H9 (cell line): ENCODE measurements around the gene POLR1D. TPM values are rescaled to one million over a fixed set of nuclear protein-coding genes. Genes with fewer than 3 reads are reported as not detected.

Experiments used
- DNase-seq: peaks from one replicate; pipeline ENCODE4 v3.0.0-alpha.2; 2017
- H2AFZ ChIP-seq: one replicate; pipeline ENCODE4 v1.6.1; 2013; ENCODE audit warnings: mild to moderate bottlenecking, low read length, control low read depth, moderate library complexity
- H2AK5ac ChIP-seq: 2 replicates; pipeline ENCODE4 v1.6.1; 2013; ENCODE audit warnings: low read length, control low read depth, mixed read lengths; ENCODE audit not compliant: insufficient read length
- H2BK120ac ChIP-seq: one replicate; pipeline ENCODE4 v1.6.1; 2013; ENCODE audit warnings: low read depth, mild to moderate bottlenecking, low read length, control low read depth, inconsistent platforms; ENCODE audit not compliant: poor library complexity, severe bottlenecking
- H2BK12ac ChIP-seq: 2 replicates; pipeline ENCODE4 v1.6.1; 2013; ENCODE audit warnings: low read length, control low read depth, mixed read lengths, low read depth; ENCODE audit not compliant: insufficient read length
- H2BK15ac ChIP-seq: 2 replicates; pipeline ENCODE4 v1.6.1; 2013; ENCODE audit warnings: low read depth, low read length, control low read depth
- H2BK20ac ChIP-seq: one replicate; pipeline ENCODE4 v1.6.1; 2013; ENCODE audit warnings: low read depth, mild to moderate bottlenecking, low read length, control low read depth, inconsistent platforms; ENCODE audit not compliant: poor library complexity, severe bottlenecking
- H2BK5ac ChIP-seq: 2 replicates; pipeline ENCODE4 v1.6.1; 2013; ENCODE audit warnings: low read length, control low read depth, mixed read lengths; ENCODE audit not compliant: insufficient read length
- H3K14ac ChIP-seq: 2 replicates; pipeline ENCODE4 v1.6.1; 2013; ENCODE audit warnings: low read length, control low read depth; ENCODE audit not compliant: insufficient read depth
- H3K18ac ChIP-seq: 2 replicates; pipeline ENCODE4 v1.6.1; 2013; ENCODE audit warnings: low read depth, mild to moderate bottlenecking, mixed read lengths, low read length, control low read depth; ENCODE audit not compliant: insufficient read length
- H3K23ac ChIP-seq: 2 replicates; pipeline ENCODE4 v1.6.1; 2013; ENCODE audit warnings: low read length, control low read depth, mixed read lengths, low read depth; ENCODE audit not compliant: insufficient read length
- H3K23me2 ChIP-seq: 2 replicates; pipeline ENCODE4 v1.6.1; 2013; ENCODE audit warnings: low read depth, mild to moderate bottlenecking, mixed read lengths, low read length, control low read depth; ENCODE audit not compliant: insufficient read length, poor library complexity, severe bottlenecking
- H3K27ac ChIP-seq: 2 replicates; pipeline ENCODE4 v1.5.1; 2013; ENCODE audit warnings: low read length, control low read depth, mixed read lengths, low read depth; ENCODE audit not compliant: insufficient read length
- H3K27me3 ChIP-seq: 2 replicates; pipeline ENCODE4 v1.6.1; 2013; ENCODE audit warnings: low read length, control low read depth, inconsistent platforms; ENCODE audit not compliant: insufficient read depth
- H3K4ac ChIP-seq: 2 replicates; pipeline ENCODE4 v1.6.1; 2013; ENCODE audit warnings: low read depth, mild to moderate bottlenecking, control low read depth, inconsistent platforms, low read length, moderate library complexity
- H3K4me1 ChIP-seq: 2 replicates; pipeline ENCODE4 v1.6.1; 2013; ENCODE audit warnings: low read length, control low read depth, inconsistent platforms; ENCODE audit not compliant: insufficient read depth
- H3K4me2 ChIP-seq: 2 replicates; pipeline ENCODE4 v1.6.1; 2013; ENCODE audit warnings: low read length, control low read depth, mixed read lengths; ENCODE audit not compliant: insufficient read length, insufficient read depth
- H3K56ac ChIP-seq: 2 replicates; pipeline ENCODE4 v1.6.1; 2013; ENCODE audit warnings: low read depth, mild to moderate bottlenecking, mixed read lengths, low read length, control low read depth; ENCODE audit not compliant: insufficient read length
- H3K79me1 ChIP-seq: 2 replicates; pipeline ENCODE4 v1.6.1; 2013; ENCODE audit warnings: low read depth, mild to moderate bottlenecking, moderate library complexity, low read length, control low read depth, inconsistent platforms; ENCODE audit not compliant: insufficient read depth, poor library complexity, severe bottlenecking
- H3K79me2 ChIP-seq: 2 replicates; pipeline ENCODE4 v1.6.1; 2013; ENCODE audit warnings: low read length, control low read depth, inconsistent platforms; ENCODE audit not compliant: insufficient read depth
- H3K9ac ChIP-seq: 2 replicates; pipeline ENCODE4 v1.6.1; 2013; ENCODE audit warnings: low read length, control low read depth, mixed read lengths; ENCODE audit not compliant: insufficient read length; ENCODE audit errors: extremely low read depth
- H3K9me3 ChIP-seq: one replicate; pipeline ENCODE4 v1.6.1; 2013; ENCODE audit warnings: low read depth, low read length, inconsistent platforms; ENCODE audit not compliant: control insufficient read depth
- H3T11ph ChIP-seq: one replicate; pipeline ENCODE4 v1.6.1; 2013; ENCODE audit warnings: mild to moderate bottlenecking, low read length, control low read depth, inconsistent platforms
- H4K20me1 ChIP-seq: one replicate; pipeline ENCODE4 v1.6.1; 2013; ENCODE audit not compliant: control insufficient read depth, insufficient read length, insufficient read depth
- H4K5ac ChIP-seq: 2 replicates; pipeline ENCODE4 v1.6.1; 2013; ENCODE audit warnings: low read depth, mild to moderate bottlenecking, mixed read lengths, low read length, control low read depth; ENCODE audit not compliant: insufficient read length
- H4K8ac ChIP-seq: replicated peaks from 2 replicates; pipeline ENCODE4 v1.6.1; 2013; ENCODE audit warnings: low read length, control low read depth, mixed read lengths, low read depth; ENCODE audit not compliant: insufficient read length
- H4K91ac ChIP-seq: 2 replicates; pipeline ENCODE4 v1.6.1; 2013; ENCODE audit warnings: low read depth, mild to moderate bottlenecking, moderate library complexity, mixed read lengths, low read length, control low read depth; ENCODE audit not compliant: insufficient read length
- H3K27ac Mint-ChIP-seq, 3 experiments: 2 replicates in 2 of 3; 3 replicates in 1 of 3; pipeline ENCODE4 v1.8.0; 2020 to 2021; ENCODE audit warnings: mixed read lengths in 3 of 3, mild to moderate bottlenecking in 1 of 3, moderate library complexity in 1 of 3
- H3K27me3 Mint-ChIP-seq: 2 replicates; pipeline ENCODE4 v1.8.0; 2021; ENCODE audit warnings: low read depth, mild to moderate bottlenecking, moderate library complexity, mixed read lengths
- H3K36me3 Mint-ChIP-seq, 3 experiments: 2 replicates in 2 of 3; 3 replicates in 1 of 3; pipeline ENCODE4 v1.8.0; 2020 to 2021; ENCODE audit warnings: low read depth in 3 of 3, mixed read lengths in 3 of 3; ENCODE audit not compliant: insufficient read depth in 1 of 3
- H3K4me1 Mint-ChIP-seq, 2 experiments: 2 replicates each; pipeline ENCODE4 v1.8.0; 2020; ENCODE audit warnings: mixed read lengths in 2 of 2
- H3K4me3 Mint-ChIP-seq, 2 experiments: 2 replicates in 1 of 2; 3 replicates in 1 of 2; pipeline ENCODE4 v1.8.0; 2020 to 2021; ENCODE audit warnings: mild to moderate bottlenecking in 2 of 2, mixed read lengths in 2 of 2, moderate library complexity in 1 of 2
- H3K9me3 Mint-ChIP-seq, 2 experiments: 2 replicates in 1 of 2; 3 replicates in 1 of 2; pipeline ENCODE4 v1.8.0; 2020; ENCODE audit warnings: mild to moderate bottlenecking in 2 of 2, mixed read lengths in 2 of 2, moderate library complexity in 1 of 2
- WGBS: extraction: QIAGEN DNeasy Blood & Tissue Kit; methylation state at CpG from one replicate; pipeline ENCODE4 v1.1.7; 2013; ENCODE audit warnings: missing lambda C conversion rate, low lambda C conversion rate, mixed read lengths; ENCODE audit not compliant: insufficient read length; ENCODE audit errors: extremely low coverage; 5-methylcytosine and 5-hydroxymethylcytosine counted together
- total RNA-seq: library from RNA; stranded (reverse); gene quantifications from 2 replicates; pipeline ENCODE4 v1.2.1, GENCODE V29; 2021
- TF ChIP-seq, protein P1 (sequence below): fragments of 200-600 bp; sonication (generic); conservative IDR thresholded peaks from 3 replicates; pipeline ENCODE4 v1.8.0; 2021; ENCODE audit warnings: antibody characterized with exemption, mild to moderate bottlenecking

Gene POLR1D
- total RNA-seq, 1 experiment from 2014 or later, result 167 TPM

DNA sequence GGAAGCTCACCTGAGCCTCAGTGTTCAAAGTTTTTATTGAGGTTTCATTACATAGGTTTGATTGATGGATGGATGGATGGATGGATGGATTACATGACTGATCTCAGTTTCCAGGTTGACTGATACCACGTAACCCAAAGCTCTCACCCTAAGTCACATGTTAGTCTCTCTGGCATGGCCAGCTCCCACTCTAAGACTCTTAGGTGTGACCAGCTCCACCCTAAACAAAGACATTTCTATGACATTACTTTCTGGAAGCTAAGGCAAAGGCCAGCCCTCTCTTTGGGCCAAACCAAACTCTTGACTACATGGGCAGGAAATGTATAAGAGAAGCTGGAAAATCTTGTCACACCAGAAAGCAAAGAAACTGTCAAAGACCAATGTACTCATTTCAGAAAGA is 28.6 kb downstream of the POLR1D start:
- Histone ChIP-seq H3K23me2 (no peaks in the 10 kb centered on the region), H3T11ph (no peak overlapping the region), H2AK5ac (no peak overlapping the region), H3K27ac (no peak overlapping the region), H3K56ac (no peak overlapping the region), H2BK15ac (no peak overlapping the region), H3K4ac (no peak overlapping the region), H4K91ac (no peak overlapping the region), H3K4me2 (no peak overlapping the region), H2BK120ac (no peak overlapping the region), H3K79me1 (no peaks in the 10 kb centered on the region), H3K23ac (no peak overlapping the region), H3K14ac (no peak overlapping the region), H2BK5ac (no peak overlapping the region), H2BK12ac (no peak overlapping the region), H4K8ac (no peak overlapping the region), H3K4me1 (peaks cover 2% of the 10 kb centered on the region; the same call in 1 of the 2 replicates), H2AFZ (no peak overlapping the region), H3K27me3 (no peaks in the 10 kb centered on the region), H3K79me2 (no peaks in the 10 kb centered on the region), H4K5ac (no peak overlapping the region), H3K9ac (no peak overlapping the region), H2BK20ac (no peak overlapping the region), H3K9me3 (peaks cover 21% of the 10 kb centered on the region), H3K18ac (no peak overlapping the region), H4K20me1 (no peaks in the 10 kb centered on the region)
- no peak for DNase-seq
- H3K4me3 Mint-ChIP-seq, result no peak overlapping the region
- no peak overlapping the region for H3K27ac Mint-ChIP-seq
- H3K9me3 Mint-ChIP-seq, result peaks cover 27 to 29% of the 10 kb centered on the region in 2 experiments
- H3K27me3 Mint-ChIP-seq, result no peaks in the 10 kb centered on the region
- peaks cover 4% of the 10 kb centered on the region in 2 experiments for H3K4me1 Mint-ChIP-seq
- TF ChIP-seq, protein P1, sequence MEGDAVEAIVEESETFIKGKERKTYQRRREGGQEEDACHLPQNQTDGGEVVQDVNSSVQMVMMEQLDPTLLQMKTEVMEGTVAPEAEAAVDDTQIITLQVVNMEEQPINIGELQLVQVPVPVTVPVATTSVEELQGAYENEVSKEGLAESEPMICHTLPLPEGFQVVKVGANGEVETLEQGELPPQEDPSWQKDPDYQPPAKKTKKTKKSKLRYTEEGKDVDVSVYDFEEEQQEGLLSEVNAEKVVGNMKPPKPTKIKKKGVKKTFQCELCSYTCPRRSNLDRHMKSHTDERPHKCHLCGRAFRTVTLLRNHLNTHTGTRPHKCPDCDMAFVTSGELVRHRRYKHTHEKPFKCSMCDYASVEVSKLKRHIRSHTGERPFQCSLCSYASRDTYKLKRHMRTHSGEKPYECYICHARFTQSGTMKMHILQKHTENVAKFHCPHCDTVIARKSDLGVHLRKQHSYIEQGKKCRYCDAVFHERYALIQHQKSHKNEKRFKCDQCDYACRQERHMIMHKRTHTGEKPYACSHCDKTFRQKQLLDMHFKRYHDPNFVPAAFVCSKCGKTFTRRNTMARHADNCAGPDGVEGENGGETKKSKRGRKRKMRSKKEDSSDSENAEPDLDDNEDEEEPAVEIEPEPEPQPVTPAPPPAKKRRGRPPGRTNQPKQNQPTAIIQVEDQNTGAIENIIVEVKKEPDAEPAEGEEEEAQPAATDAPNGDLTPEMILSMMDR, result no peak
- peaks cover 49 to 54% (median 52%) of the 10 kb centered on the region in 3 experiments for H3K36me3 Mint-ChIP-seq
- WGBS, result no CpG with 5 or more reads among the region's 1 CpG
